22Rv1 (cell line): ENCODE results near the gene SDK1.

Source experiments
- H3K27ac ChIP-seq: fragments of 450-650 bp; 2 replicates; pipeline ENCODE4 v1.5.1; 2017
- ZFX ChIP-seq: fragments of 450-650 bp; IDR thresholded peaks from 2 replicates; pipeline ENCODE4 v1.6.1; 2017; ENCODE audit warnings: antibody characterized with exemption, borderline replicate concordance
- TF ChIP-seq, protein P1 (sequence below): fragments of 450-650 bp; IDR thresholded peaks from 2 replicates; pipeline ENCODE4 v1.5.1; 2017; ENCODE audit warnings: mild to moderate bottlenecking

The SDK1 gene

GRCh38 chr7:4170997-4171786, 870.1 kb downstream of the SDK1 start:
- H3K27ac ChIP-seq: no peak overlapping the region
- TF ChIP-seq, protein P1, sequence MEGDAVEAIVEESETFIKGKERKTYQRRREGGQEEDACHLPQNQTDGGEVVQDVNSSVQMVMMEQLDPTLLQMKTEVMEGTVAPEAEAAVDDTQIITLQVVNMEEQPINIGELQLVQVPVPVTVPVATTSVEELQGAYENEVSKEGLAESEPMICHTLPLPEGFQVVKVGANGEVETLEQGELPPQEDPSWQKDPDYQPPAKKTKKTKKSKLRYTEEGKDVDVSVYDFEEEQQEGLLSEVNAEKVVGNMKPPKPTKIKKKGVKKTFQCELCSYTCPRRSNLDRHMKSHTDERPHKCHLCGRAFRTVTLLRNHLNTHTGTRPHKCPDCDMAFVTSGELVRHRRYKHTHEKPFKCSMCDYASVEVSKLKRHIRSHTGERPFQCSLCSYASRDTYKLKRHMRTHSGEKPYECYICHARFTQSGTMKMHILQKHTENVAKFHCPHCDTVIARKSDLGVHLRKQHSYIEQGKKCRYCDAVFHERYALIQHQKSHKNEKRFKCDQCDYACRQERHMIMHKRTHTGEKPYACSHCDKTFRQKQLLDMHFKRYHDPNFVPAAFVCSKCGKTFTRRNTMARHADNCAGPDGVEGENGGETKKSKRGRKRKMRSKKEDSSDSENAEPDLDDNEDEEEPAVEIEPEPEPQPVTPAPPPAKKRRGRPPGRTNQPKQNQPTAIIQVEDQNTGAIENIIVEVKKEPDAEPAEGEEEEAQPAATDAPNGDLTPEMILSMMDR: no peak
- no peak for TF ChIP-seq ZFX

DNA sequence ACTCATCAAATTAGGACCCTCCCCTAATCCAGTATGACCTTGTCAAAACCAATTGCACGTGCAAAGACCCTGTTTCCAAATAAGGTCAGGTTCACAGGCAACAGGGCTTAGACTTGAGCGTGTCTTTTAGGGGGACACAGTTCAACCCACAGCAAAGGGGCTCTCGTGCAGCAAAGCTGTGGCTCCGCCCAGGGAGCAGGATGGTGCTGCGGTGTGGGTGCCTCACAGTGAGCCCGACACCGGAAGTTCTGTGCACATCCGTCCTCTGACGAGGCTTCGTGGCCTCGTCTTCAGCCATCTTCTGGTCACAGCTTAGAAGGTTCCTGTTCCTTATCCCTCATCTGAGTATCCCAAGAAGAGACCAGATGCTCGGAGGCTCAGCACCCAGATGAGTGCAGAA, 871.8 kb downstream of the SDK1 start:
- TF ChIP-seq, protein P1: no peak
- TF ChIP-seq ZFX: no peak
- H3K27ac ChIP-seq: no peak overlapping the region

- no peak overlapping the region for H3K27ac ChIP-seq
- no peak for TF ChIP-seq ZFX
- TF ChIP-seq, protein P1: no peak
Measured at GRCh38 chr7:4173615-4174014, 872.6 kb downstream of the SDK1 start.

GRCh38 chr7:4174016-4174415, 873.0 kb downstream of the SDK1 start:
- TF ChIP-seq, protein P1: no peak
- TF ChIP-seq ZFX: no peak
- H3K27ac ChIP-seq: no peak overlapping the region

DNA sequence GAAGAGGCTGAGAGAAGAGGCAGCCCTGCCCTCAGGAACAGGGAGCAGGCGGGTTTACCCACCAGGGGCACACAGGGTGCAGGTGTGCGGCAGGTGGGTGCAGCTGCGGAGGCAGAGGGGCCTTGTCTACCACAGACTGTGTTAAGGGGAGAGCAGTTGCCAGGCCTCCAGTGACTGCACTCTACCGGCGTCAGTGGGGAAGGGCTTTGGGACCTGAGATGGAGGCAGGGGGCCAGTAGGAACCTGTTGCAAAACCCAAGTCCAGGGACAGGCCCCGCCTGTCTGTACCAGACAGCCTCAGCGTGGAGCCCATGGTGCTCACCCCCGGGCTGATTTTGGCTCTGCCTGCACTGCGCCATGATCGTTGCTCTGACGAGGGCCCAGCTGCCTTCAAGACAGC, 873.4 kb downstream of the SDK1 start:
- TF ChIP-seq, protein P1: no peak
- no peak for TF ChIP-seq ZFX
- no peak overlapping the region for H3K27ac ChIP-seq

DNA sequence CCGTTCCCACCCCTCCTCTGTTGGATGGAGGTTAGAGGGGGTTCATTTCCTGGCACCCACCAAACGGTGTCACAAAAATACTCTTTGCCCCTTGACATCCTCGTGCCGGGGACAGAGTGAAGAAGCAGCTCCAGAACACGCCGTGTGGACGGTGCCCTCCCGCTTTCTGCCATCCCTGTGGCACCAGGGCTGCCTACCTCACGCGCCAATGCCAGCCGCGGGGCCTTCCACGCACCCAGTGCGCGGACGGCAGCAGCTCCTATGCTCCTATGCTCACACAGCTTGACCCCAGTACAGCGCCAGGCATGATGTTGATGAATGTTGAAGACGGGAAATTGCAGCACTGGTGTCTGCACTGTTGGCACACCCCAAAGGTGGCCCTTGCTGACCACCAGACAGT, 873.8 kb downstream of the SDK1 start:
- TF ChIP-seq, protein P1: no peak
- no peak for TF ChIP-seq ZFX
- no peak overlapping the region for H3K27ac ChIP-seq

DNA sequence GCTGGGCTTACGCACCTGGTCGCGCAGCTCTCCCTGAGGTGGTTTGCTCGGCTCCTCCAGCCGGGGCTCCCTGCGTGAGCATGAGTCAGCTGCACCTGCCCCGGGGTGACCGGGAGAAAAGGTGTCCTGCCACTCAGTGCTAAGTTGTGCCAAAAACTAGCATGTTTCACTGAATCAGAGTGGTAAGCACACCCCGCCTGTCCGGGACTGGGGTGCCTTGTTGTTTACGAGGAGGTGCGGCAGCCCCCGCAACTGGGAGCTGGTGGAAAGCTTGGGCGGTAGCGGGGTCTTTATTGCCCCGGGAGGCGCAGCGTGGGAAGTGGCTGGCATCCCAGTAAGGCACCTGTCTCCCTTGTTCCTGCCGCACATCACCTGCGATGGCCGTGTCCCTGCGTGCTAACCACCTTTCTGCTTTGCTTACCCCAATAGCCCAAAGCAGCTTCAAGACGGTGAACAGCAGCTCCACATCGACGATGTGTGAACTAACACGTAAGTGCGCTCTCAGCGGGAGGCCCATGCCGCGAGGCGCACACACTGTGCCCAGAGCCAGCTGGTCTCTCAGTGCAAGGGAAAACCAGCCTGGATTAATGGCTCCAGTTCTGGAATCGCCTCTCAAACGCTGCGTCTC, 874.4 kb downstream of the SDK1 start:
- H3K27ac ChIP-seq: no peak overlapping the region
- TF ChIP-seq ZFX: no peak
- TF ChIP-seq, protein P1: no peak
